Muscle layer of colon (tissue), 2 donors: ENCODE measurements around the gene IGF1R.
A peak's percentile ranks its signal among the peaks of the same experiment; 100 is the strongest.

Source experiments
- H3K27ac ChIP-seq: one replicate; pipeline ENCODE4 v1.7.0; 2013; ENCODE audit warnings: low read depth, mild to moderate bottlenecking, low read length, moderate library complexity
- H3K27me3 ChIP-seq, 2 donors: one replicate each; pipeline ENCODE4 v1.7.0; 2013; ENCODE audit warnings: low read length in 2 of 2, mild to moderate bottlenecking in 2 of 2; ENCODE audit not compliant: insufficient read depth in 2 of 2, control insufficient read depth in 1 of 2
- H3K36me3 ChIP-seq: one replicate; pipeline ENCODE4 v1.7.0; 2013; ENCODE audit warnings: mild to moderate bottlenecking, low read length; ENCODE audit not compliant: insufficient read depth
- H3K4me1 ChIP-seq: one replicate; pipeline ENCODE4 v1.7.0; 2013; ENCODE audit warnings: mild to moderate bottlenecking, low read length; ENCODE audit not compliant: insufficient read depth
- H3K4me3 ChIP-seq, 2 donors: one replicate each; pipeline ENCODE4 v1.7.0; 2013; ENCODE audit warnings: low read length in 2 of 2, low read depth in 1 of 2, mild to moderate bottlenecking in 1 of 2, moderate library complexity in 1 of 2
- H3K9ac ChIP-seq: one replicate; pipeline ENCODE4 v1.7.0; 2013; ENCODE audit warnings: low read length
- H3K9me3 ChIP-seq: one replicate; pipeline ENCODE4 v1.7.0; 2013; ENCODE audit warnings: mild to moderate bottlenecking, low read length
- donor health status: abdominal sarcoma.
- donor health status: Adenocarcinoma of cecum.

IGF1R gene

DNA sequence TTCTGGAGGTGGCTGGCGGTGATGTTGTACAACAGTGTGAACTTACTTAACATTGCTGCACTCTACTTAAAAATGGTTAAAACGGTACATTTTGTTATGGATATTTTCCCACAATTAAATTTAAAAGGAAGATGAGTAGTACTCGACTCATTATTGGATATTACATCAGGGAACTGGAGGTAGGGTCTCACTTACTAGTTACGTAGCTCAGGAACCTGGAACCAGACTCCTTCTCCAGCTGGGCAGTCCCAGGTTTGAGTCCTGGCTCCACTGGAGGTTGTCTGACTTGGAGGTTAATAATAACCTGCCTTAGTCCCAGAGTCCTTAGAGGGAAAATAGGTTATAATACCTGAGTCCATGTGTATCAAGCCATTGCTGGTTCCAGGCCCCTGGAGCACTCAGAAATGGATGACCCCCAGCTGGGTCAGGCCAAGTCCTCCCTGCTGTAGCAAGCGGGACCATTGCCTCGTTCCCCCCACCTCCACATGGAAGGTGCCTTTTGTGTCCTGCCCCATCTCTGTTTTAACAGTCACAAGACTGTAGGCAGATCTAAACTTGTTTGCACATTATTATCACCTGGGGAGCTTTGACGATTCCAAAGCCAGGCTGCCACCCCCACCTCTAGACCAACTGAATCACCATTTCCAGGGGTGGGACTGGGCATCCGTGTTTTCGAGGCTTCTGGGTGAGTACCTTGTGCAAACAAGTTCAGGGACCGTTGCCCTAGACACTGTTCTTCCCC, 126.6 kb downstream of the IGF1R start:
- Histone ChIP-seq H3K36me3 (no peaks in the 10 kb centered on the region), H3K27ac (no peak overlapping the region), H3K9me3 (no peaks in the 10 kb centered on the region), H3K4me3 (no peak overlapping the region), H3K9ac (no peak overlapping the region), H3K27me3 (no peaks in the 10 kb centered on the region), H3K4me1 (peaks cover 42% of the 10 kb centered on the region)

DNA sequence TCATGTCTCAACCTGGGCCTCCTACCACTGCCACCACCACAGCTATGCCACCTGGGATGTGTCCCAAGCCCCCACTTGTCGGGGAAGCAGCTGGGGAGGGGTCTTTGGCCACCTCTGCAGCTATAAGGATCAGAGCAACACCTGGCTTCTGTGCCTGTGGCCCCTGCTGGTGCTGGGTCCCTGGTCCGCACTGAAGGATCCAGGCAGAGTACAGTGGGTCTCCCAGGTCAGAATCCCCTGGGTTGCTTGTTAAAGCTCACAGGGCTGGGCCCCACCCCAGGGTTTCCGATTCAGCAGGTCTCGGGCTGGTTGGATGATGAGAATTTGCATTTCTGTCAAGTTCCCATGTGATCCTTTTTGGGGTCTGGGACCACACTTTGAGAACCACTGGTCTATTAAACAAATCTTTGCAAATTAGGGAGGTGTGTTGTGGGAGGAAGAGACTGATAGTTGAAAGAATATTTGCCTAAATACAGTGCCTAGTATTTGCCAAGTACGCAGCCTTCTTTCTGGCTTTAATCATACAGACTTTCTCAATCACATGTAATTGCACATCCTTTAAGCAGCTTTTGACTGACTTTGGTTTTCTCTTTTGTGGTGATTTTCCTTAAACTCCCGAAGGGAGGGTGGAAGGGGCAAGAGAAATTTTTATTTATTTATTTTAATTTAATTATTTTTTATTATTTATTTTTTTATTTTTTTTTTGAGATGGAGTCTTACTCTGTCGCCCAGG, 127.3 kb downstream of the IGF1R start:
- H3K27ac ChIP-seq, result no peak overlapping the region
- peaks cover 40% of the 10 kb centered on the region for H3K4me1 ChIP-seq
- H3K4me3 ChIP-seq, result no peak overlapping the region
- H3K9ac ChIP-seq, result no peak overlapping the region
- no peaks in the 10 kb centered on the region for H3K9me3 ChIP-seq
- H3K27me3 ChIP-seq, result no peaks in the 10 kb centered on the region
- H3K36me3 ChIP-seq, result no peaks in the 10 kb centered on the region

DNA sequence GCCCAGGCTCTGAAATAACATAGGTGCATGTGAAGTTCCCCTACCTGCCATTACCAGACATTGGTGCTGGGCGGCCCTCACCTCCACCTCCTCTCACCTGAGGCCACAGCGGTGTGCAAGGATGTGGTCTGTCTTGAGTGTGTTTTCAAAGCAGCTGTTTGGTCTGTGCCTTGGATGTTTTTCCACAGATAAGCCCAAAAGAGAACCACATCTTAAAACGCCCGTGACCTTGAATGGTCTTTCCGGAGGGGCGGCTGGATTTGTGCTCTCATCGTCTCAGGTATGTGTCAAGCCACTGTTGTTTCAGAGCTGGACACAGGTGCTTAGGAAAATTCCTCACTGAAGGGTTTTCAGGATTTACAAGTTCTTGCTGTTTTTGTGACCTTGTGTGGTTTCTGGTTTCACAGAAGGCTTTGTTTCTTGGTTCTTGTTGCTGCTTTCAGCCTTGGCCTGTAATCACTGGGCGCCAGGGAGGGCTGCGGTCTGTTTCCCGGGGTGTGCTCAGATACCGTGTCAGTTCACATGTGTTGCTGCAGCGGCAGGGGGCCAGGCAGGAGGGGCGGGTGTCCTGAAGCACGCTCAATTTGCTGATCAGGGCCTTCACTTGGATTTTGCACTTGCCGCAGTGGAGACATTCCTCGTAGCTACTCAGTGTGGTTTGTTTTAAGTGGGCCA, 128.4 kb downstream of the IGF1R start:
- peaks cover 38% of the 10 kb centered on the region for H3K4me1 ChIP-seq
- H3K27me3 ChIP-seq, result no peaks in the 10 kb centered on the region
- H3K9ac ChIP-seq, result no peak overlapping the region
- no peak overlapping the region for H3K4me3 ChIP-seq
- no peaks in the 10 kb centered on the region for H3K36me3 ChIP-seq
- no peaks in the 10 kb centered on the region for H3K9me3 ChIP-seq
- peak overlapping the region; percentile 69 for H3K27ac ChIP-seq

DNA sequence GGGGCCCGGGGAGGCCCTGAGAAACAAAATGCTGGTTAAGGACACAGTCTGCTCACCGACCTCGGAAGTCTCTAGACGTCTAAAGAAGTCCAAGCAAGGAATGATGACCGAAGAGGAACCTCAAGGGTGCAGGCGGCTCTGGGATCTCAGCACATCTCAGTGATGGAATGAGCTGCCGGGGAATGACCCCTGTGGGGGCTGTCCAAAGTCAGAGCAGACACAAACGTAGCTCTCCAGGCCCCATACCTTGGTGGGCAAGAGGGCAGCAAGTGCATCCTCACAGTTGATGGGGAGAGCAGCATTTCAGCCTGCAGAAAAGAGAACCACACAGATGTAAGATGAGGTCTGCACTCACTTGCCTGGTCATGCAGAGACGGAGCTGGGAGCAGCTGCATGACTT, 129.1 kb downstream of the IGF1R start:
- Histone ChIP-seq H3K27me3 (no peaks in the 10 kb centered on the region), H3K36me3 (no peaks in the 10 kb centered on the region), H3K9me3 (no peaks in the 10 kb centered on the region), H3K9ac (no peak overlapping the region), H3K4me1 (peaks cover 33% of the 10 kb centered on the region), H3K4me3 (no peak overlapping the region), H3K27ac (peak overlapping the region; percentile 69)

DNA sequence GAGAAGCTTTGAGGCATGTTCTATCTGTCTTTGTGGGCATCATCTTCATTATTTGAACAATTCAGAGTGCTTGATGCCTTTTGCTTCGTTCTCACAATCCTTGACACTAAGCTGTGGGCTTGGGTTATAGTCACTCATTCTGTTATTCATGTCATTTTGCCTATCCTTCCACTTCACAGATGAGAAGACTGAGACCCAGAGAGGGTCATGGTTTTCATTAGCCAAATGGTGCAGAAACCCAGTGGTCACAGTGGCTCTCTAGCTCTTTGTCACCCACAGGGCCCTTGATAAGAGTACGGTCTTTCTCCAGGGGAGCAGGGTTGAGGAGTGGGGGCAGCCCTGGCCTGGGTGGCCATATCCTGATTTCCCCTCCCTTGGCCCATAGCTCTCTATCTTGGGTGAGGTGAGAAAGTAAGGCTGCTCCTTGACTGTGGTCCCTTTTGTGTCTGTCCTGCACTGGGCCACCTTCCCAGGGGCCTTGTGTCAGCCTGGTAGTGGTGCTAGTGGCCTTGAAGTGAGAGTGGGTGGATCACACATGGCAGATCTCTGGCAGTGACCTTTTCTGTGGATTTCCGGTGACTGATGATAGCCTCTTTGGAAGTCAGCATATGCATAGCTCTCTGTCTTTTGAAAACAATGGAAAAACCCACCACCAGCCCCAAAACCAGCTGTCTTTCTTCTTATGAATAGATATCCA, 130.1 kb downstream of the IGF1R start:
- H3K27me3 ChIP-seq, result no peaks in the 10 kb centered on the region
- H3K4me3 ChIP-seq, result no peak overlapping the region
- H3K4me1 ChIP-seq, result peaks cover 33% of the 10 kb centered on the region
- H3K9ac ChIP-seq, result no peak overlapping the region
- peak overlapping the region; percentile 8 for H3K27ac ChIP-seq
- no peaks in the 10 kb centered on the region for H3K36me3 ChIP-seq
- H3K9me3 ChIP-seq, result no peaks in the 10 kb centered on the region

DNA sequence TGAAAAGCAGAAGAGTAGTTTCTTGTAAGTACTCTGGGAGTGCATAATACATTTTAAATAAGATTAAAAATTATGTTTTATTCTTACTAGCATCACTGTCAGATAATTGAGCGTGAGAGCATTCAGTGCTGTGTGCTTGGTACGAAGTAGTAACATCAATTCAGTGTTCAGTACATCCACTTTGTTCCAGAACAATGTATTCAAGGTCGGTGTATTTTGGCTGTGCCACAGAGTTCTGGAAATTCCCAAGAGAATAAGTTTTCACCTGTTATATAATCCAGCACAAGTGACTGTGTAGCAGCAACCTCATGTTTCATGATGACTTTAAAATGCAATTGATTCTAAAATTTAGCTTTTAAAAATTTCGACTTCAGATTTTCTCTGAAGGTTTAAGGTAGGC, 130.6 kb downstream of the IGF1R start:
- H3K9me3 ChIP-seq, result no peaks in the 10 kb centered on the region
- no peak overlapping the region for H3K27ac ChIP-seq

DNA sequence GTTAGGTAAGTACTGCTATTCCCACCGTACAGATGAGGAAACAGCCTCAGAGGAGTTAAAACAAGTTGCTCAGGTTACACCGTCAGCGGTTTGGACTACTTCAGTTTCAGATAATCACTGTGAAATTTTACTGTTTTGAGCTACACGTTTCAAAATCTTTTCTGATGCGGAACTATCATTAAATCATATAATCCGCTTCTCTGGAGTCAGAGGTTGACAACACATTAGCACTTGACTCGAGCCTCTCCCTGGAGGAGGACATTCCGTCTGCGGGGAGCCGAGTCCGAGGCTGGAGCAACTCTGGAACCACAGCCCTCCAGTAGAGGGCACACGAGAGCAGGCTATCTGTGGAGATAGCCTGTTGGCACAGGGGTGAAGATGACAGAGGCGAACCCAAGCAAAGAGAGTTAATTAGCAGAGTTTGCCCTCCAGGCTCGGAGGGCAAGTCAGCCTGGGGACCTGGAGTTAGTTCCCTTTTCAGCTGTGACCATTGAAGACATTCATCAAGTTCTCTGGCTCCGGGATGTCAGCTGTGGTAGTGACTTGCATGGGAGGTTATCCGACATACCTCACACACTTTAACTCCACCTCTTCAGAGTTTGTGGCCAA, 131.2 kb downstream of the IGF1R start:
- Histone ChIP-seq H3K27me3 (no peaks in the 10 kb centered on the region), H3K4me3 (no peak overlapping the region), H3K9ac (no peak overlapping the region), H3K4me1 (peaks cover 33% of the 10 kb centered on the region), H3K9me3 (no peaks in the 10 kb centered on the region), H3K27ac (no peak overlapping the region), H3K36me3 (no peaks in the 10 kb centered on the region)

More for the DNA sequence above, 130.6 kb downstream of the IGF1R start:
- no peaks in the 10 kb centered on the region for H3K27me3 ChIP-seq
- H3K9ac ChIP-seq, result no peak overlapping the region
- H3K4me3 ChIP-seq, result no peak overlapping the region
- H3K4me1 ChIP-seq, result peaks cover 33% of the 10 kb centered on the region
- H3K36me3 ChIP-seq, result no peaks in the 10 kb centered on the region

DNA sequence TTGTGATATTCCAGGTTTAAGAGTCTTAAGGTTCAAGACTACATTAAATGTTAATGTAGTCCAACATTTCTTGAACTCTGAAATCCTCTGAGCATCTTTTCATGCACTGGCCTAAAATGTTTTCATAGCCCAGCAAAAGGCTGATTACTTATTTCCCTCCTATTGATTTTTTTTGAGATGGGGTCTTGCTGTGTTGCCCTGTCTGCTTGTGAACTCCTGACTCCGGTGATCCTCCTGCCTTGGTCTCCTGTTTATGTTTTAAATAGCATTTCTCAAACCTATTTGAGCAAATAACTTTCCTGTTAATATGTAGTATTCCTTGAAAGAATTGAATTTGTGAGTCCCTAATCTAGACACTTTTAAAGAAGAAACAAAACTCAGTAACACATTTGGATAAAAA, 133.5 kb downstream of the IGF1R start:
- Histone ChIP-seq H3K27ac (no peak overlapping the region), H3K4me3 (no peak overlapping the region), H3K4me1 (peaks cover 40% of the 10 kb centered on the region), H3K9ac (no peak overlapping the region), H3K36me3 (no peaks in the 10 kb centered on the region), H3K27me3 (no peaks in the 10 kb centered on the region), H3K9me3 (no peaks in the 10 kb centered on the region)

DNA sequence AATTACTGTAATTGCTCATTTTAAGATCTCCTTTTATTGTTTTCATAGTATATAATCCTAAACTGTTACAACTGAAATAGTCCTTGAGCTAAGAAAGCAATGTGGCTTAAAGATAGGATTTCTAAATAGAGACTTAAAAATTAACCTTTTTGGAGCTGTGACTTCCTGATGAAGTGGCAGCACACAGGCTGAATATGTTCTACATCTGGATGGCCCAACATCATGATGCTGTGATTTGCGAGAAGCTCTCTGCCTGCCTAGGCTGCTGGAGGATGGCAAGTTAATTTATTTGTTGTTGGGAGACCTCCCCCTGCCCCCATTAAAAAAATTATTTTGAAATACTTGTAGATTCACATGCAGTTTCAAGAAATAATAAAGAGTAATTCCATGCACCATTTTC, 134.5 kb downstream of the IGF1R start:
- Histone ChIP-seq H3K27ac (no peak overlapping the region), H3K4me3 (no peak overlapping the region), H3K9me3 (no peaks in the 10 kb centered on the region), H3K27me3 (no peaks in the 10 kb centered on the region), H3K4me1 (peaks cover 38% of the 10 kb centered on the region), H3K36me3 (no peaks in the 10 kb centered on the region), H3K9ac (no peak overlapping the region)

DNA sequence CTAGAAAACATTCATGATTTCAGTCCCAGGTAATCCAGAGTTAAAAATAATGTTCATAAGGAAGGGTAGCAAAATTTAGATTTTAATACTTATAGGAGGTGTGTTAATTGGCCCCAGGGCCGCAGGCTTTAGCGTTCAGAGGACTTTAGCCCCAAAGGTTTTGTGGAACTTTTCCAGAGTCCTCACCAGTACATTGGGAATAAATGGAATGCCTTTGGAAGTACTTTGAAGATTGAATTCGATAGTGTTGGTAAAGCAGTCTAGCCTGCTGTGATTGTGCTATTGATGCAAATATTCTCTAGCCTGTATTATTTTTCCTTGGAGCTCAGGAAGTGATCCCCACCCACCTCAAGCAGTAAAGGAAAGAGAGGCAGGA, 137.1 kb downstream of the IGF1R start:
- Histone ChIP-seq H3K9ac (no peak overlapping the region), H3K4me1 (peaks cover 31% of the 10 kb centered on the region), H3K27me3 (no peaks in the 10 kb centered on the region)

More for the DNA sequence above, 137.1 kb downstream of the IGF1R start:
- Histone ChIP-seq H3K36me3 (no peaks in the 10 kb centered on the region), H3K4me3 (no peak overlapping the region), H3K27ac (no peak overlapping the region), H3K9me3 (no peaks in the 10 kb centered on the region)
